GM12878 (cell line): ENCODE data around the gene CDC42EP3. TPM values are rescaled to one million over a fixed set of nuclear protein-coding genes. Genes with fewer than 3 reads are reported as not detected.

ENCODE experiments used
- BMI1 ChIP-seq: fragments of 450-650 bp; IDR thresholded peaks from 2 replicates; pipeline ENCODE4 v1.6.1; 2016; ENCODE audit warnings: mild to moderate bottlenecking, moderate library complexity, borderline replicate concordance
- CHD1 ChIP-seq: IDR thresholded peaks from 2 replicates; pipeline ENCODE4 v1.6.1; 2012; ENCODE audit warnings: low read depth, low read length, improper control_type of control experiment
- EED ChIP-seq: sonication (generic); IDR thresholded peaks from 2 replicates; pipeline ENCODE4 v1.6.1; 2016; ENCODE audit warnings: antibody characterized with exemption, low read depth
- ETV6 ChIP-seq, 2 experiments: fragments of 450-650 bp in 1 of 2; IDR thresholded peaks in 1 of 2; conservative IDR thresholded peaks in 1 of 2; 2 replicates each; pipeline ENCODE4 v1.6.1; 2014; ENCODE audit warnings: antibody characterized with exemption in 1 of 2, borderline replicate concordance in 1 of 2, low read depth in 1 of 2, mild to moderate bottlenecking in 1 of 2, moderate library complexity in 1 of 2
- GATAD2B ChIP-seq: fragments of 450-650 bp; conservative IDR thresholded peaks from 2 replicates; pipeline ENCODE4 v1.6.1; 2017; ENCODE audit warnings: low read depth, mild to moderate bottlenecking, moderate library complexity
- MTA3 ChIP-seq: IDR thresholded peaks from 2 replicates; pipeline ENCODE4 v1.6.1; 2012; ENCODE audit warnings: low read length, inconsistent platforms, borderline replicate concordance
- NRF1 ChIP-seq: conservative IDR thresholded peaks from 2 replicates; pipeline ENCODE4 v1.6.1; 2011; ENCODE audit warnings: mild to moderate bottlenecking, low read depth, low read length, improper control_type of control experiment
- PAX8 ChIP-seq: fragments of 450-650 bp; IDR thresholded peaks from 2 replicates; pipeline ENCODE4 v1.6.1; 2017; ENCODE audit warnings: mild to moderate bottlenecking, moderate library complexity
- POLR2A ChIP-seq: IDR thresholded peaks from 2 replicates; pipeline ENCODE4 v1.6.1; 2011; ENCODE audit warnings: low read depth, mild to moderate bottlenecking, low read length
- RAD51 ChIP-seq: fragments of 450-650 bp; IDR thresholded peaks from 2 replicates; pipeline ENCODE4 v1.6.1; 2016; ENCODE audit warnings: moderate library complexity, mild to moderate bottlenecking, inconsistent platforms
- RBBP5 ChIP-seq: fragments of 200-600 bp; sonication (generic); conservative IDR thresholded peaks from 2 replicates; pipeline ENCODE4 v1.6.1; 2016
- SP1 ChIP-seq: IDR thresholded peaks from one replicate; pipeline ENCODE4 v1.6.1; 2011; ENCODE audit warnings: low read depth, low read length
- YBX1 ChIP-seq: fragments of 450-650 bp; IDR thresholded peaks from 2 replicates; pipeline ENCODE4 v1.6.1; 2016; ENCODE audit warnings: antibody characterized with exemption
- ZZZ3 ChIP-seq: IDR thresholded peaks from 2 replicates; pipeline ENCODE4 v1.6.1; 2011; ENCODE audit warnings: low read depth; ENCODE audit not compliant: control insufficient read depth, insufficient read length
- polyA plus RNA-seq, 11 experiments: library from polyadenylated mRNA; depleted of rRNA in 4 of 11; unstranded in 6 of 11; stranded (reverse) in 5 of 11; fragments of >200 nt; fragmentation: Nextera tagmentation in 4 of 11; fragmentation: Illumina TruSeq in 1 of 11; extraction: Ambion mirVana in 4 of 11; extraction: Trizol in 1 of 11; gene quantifications; 1 replicate in 1 of 11; 2 replicates in 10 of 11; pipeline versions ENCODE4 v1.2.1 to v1.2.3, GENCODE V29; 2011 to 2016; ENCODE audit warnings: inconsistent platforms in 2 of 11, missing spikeins in 2 of 11, low read depth in 1 of 11
- total RNA-seq, 4 experiments: library from RNA; depleted of rRNA in 3 of 4; stranded (reverse); fragments of >200 nt in 3 of 4; fragmentation: Illumina TruSeq in 1 of 4; extraction: Trizol in 1 of 4; gene quantifications; 2 replicates each; pipeline versions ENCODE4 v1.2.1 to v1.2.3, GENCODE V29; 2013 to 2021
- TF ChIP-seq, protein P1 (sequence below): fragments of 450-650 bp; IDR thresholded peaks from 2 replicates; pipeline ENCODE4 v1.6.1; 2014; ENCODE audit warnings: mild to moderate bottlenecking
- TF ChIP-seq, protein P2 (sequence below): fragments of 450-650 bp; formaldehyde crosslinking; IDR thresholded peaks from 2 replicates; pipeline ENCODE4 v1.4.0; 2022; ENCODE audit warnings: mild to moderate bottlenecking, moderate library complexity
- TF ChIP-seq, protein P3 (sequence below): fragments of 450-650 bp; IDR thresholded peaks from 2 replicates; pipeline ENCODE4 v1.6.1; 2017; ENCODE audit warnings: antibody characterized with exemption, mild to moderate bottlenecking, moderate library complexity
- TF ChIP-seq, protein P4 (sequence below): IDR thresholded peaks from 2 replicates; pipeline ENCODE4 v1.6.1; 2011; ENCODE audit warnings: low read depth, mild to moderate bottlenecking, low read length, moderate library complexity, borderline replicate concordance; ENCODE audit errors: extremely low read depth
- TF ChIP-seq, protein P5 (sequence below): fragments of 450-650 bp; IDR thresholded peaks from 2 replicates; pipeline ENCODE4 v1.6.1; 2016; ENCODE audit warnings: mild to moderate bottlenecking

Gene CDC42EP3
- total and polyA plus RNA-seq, 10 of the 15 experiments (the other 5 are each of a cell fraction or from before 2014, with no cell fraction given), result 11.8 to 86.9 (median 52.9) TPM

DNA sequence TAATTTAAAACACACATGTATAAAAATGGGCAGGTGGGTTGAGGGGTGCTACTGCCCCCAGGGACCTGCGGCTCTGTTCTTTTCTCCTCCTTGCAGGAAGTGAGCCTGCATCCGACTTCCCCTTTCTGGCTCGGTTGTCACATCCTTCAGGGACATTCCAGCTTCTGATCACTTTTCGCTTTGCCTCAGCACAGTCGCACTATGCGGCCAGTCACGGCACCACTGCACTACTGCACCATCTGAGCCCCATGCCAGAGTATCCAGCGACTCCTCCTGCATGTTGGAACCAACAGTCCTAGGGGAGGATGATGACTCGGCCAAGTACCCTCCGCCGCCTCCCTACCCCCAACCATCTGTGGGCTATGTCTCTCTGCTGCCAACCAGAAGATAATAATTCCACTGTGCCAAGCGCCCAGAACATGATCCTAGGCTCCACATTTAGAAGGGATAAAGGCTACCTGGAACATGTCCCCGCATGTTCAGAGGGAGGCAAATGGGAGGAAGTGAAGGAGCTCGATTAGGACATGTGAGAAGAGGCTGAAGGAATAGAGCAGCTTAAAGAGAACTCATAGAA lies 17.6 kb downstream of the CDC42EP3 start (continued):
- TF ChIP-seq NRF1 (no peak), ZZZ3 (no peak), RAD51 (no peak), EED (peak; percentile 99), PAX8 (no peak), YBX1 (no peak), BMI1 (no peak; the same call in 1 of the 2 replicates), CHD1 (0 out of 2 replicates have a peak, but pooled peaks have one; percentile 70), GATAD2B (peak; percentile 74; the same call in 1 of the 2 replicates), POLR2A (peak; percentile 93), ETV6 (conservative IDR thresholded peaks at IDR 0.05 in 1 of 2, IDR thresholded peaks at IDR 0.05 in 1 of 2; ENCODE audit: borderline replicate concordance in 1 of 2, low read depth in 1 of 2) (peak in 1 of 2 experiments; percentile 94; a peak in 2 of 4 replicates), RBBP5 (no peak), SP1 (peak; percentile 31), MTA3 (peak; percentile 83; the same call in 1 of the 2 replicates)
- TF ChIP-seq, protein P1, sequence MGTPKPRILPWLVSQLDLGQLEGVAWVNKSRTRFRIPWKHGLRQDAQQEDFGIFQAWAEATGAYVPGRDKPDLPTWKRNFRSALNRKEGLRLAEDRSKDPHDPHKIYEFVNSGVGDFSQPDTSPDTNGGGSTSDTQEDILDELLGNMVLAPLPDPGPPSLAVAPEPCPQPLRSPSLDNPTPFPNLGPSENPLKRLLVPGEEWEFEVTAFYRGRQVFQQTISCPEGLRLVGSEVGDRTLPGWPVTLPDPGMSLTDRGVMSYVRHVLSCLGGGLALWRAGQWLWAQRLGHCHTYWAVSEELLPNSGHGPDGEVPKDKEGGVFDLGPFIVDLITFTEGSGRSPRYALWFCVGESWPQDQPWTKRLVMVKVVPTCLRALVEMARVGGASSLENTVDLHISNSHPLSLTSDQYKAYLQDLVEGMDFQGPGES, result no peak
- TF ChIP-seq, protein P2, sequence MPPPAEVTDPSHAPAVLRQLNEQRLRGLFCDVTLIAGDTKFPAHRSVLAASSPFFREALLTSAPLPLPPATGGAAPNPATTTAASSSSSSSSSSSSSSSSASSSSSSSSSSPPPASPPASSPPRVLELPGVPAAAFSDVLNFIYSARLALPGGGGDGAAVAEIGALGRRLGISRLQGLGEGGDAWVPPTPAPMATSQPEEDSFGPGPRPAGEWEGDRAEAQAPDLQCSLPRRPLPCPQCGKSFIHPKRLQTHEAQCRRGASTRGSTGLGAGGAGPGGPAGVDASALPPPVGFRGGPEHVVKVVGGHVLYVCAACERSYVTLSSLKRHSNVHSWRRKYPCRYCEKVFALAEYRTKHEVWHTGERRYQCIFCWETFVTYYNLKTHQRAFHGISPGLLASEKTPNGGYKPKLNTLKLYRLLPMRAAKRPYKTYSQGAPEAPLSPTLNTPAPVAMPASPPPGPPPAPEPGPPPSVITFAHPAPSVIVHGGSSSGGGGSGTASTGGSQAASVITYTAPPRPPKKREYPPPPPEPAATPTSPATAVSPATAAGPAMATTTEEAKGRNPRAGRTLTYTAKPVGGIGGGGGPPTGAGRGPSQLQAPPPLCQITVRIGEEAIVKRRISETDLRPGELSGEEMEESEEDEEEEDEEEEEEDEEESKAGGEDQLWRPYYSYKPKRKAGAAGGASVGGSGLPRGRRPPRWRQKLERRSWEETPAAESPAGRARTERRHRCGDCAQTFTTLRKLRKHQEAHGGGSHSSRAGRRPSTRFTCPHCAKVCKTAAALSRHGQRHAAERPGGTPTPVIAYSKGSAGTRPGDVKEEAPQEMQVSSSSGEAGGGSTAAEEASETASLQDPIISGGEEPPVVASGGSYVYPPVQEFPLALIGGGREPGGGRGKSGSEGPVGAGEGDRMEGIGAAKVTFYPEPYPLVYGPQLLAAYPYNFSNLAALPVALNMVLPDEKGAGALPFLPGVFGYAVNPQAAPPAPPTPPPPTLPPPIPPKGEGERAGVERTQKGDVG (CRISPR knock-in tag), result no peak
- TF ChIP-seq, protein P3, sequence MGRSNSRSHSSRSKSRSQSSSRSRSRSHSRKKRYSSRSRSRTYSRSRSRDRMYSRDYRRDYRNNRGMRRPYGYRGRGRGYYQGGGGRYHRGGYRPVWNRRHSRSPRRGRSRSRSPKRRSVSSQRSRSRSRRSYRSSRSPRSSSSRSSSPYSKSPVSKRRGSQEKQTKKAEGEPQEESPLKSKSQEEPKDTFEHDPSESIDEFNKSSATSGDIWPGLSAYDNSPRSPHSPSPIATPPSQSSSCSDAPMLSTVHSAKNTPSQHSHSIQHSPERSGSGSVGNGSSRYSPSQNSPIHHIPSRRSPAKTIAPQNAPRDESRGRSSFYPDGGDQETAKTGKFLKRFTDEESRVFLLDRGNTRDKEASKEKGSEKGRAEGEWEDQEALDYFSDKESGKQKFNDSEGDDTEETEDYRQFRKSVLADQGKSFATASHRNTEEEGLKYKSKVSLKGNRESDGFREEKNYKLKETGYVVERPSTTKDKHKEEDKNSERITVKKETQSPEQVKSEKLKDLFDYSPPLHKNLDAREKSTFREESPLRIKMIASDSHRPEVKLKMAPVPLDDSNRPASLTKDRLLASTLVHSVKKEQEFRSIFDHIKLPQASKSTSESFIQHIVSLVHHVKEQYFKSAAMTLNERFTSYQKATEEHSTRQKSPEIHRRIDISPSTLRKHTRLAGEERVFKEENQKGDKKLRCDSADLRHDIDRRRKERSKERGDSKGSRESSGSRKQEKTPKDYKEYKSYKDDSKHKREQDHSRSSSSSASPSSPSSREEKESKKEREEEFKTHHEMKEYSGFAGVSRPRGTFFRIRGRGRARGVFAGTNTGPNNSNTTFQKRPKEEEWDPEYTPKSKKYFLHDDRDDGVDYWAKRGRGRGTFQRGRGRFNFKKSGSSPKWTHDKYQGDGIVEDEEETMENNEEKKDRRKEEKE, result no peak
- TF ChIP-seq, protein P4, sequence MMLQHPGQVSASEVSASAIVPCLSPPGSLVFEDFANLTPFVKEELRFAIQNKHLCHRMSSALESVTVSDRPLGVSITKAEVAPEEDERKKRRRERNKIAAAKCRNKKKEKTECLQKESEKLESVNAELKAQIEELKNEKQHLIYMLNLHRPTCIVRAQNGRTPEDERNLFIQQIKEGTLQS, result no peak
- TF ChIP-seq, protein P5, sequence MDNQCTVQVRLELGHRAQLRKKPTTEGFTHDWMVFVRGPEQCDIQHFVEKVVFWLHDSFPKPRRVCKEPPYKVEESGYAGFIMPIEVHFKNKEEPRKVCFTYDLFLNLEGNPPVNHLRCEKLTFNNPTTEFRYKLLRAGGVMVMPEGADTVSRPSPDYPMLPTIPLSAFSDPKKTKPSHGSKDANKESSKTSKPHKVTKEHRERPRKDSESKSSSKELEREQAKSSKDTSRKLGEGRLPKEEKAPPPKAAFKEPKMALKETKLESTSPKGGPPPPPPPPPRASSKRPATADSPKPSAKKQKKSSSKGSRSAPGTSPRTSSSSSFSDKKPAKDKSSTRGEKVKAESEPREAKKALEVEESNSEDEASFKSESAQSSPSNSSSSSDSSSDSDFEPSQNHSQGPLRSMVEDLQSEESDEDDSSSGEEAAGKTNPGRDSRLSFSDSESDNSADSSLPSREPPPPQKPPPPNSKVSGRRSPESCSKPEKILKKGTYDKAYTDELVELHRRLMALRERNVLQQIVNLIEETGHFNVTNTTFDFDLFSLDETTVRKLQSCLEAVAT, result peak; percentile 73
